Stimulated activated naive CD8-positive, alpha-beta T cell treated with anti-CD3 and anti-CD28 coated beads, Interleukin-15, Interleukin-2, amounts not matched to agents 100 ng/mL and 50 ng/mL, for 24 hours (primary cell): ENCODE results near the gene LRGUK.

Experiments used
- H3K27ac Mint-ChIP-seq: one replicate; pipeline ENCODE4 v1.8.0; 2021; ENCODE audit warnings: mild to moderate bottlenecking, mixed read lengths
- H3K27me3 Mint-ChIP-seq: one replicate; pipeline ENCODE4 v1.8.0; 2021; ENCODE audit warnings: mixed read lengths
- H3K36me3 Mint-ChIP-seq: one replicate; pipeline ENCODE4 v1.8.0; 2021; ENCODE audit warnings: low read depth, mixed read lengths
- H3K4me1 Mint-ChIP-seq: one replicate; pipeline ENCODE4 v1.8.0; 2021; ENCODE audit warnings: low read depth, mixed read lengths
- H3K4me3 Mint-ChIP-seq: one replicate; pipeline ENCODE4 v1.8.0; 2021; ENCODE audit warnings: mild to moderate bottlenecking, mixed read lengths
- H3K9me3 Mint-ChIP-seq: one replicate; pipeline ENCODE4 v1.8.0; 2021; ENCODE audit warnings: mixed read lengths

Gene LRGUK

GRCh38 chr7:134155206-134155605 lies 28.1 kb downstream of the LRGUK start:
- H3K9me3 Mint-ChIP-seq: no peaks in the 10 kb centered on the region
- no peaks in the 10 kb centered on the region for H3K36me3 Mint-ChIP-seq
- peaks cover 22% of the 10 kb centered on the region for H3K27me3 Mint-ChIP-seq
- no peaks in the 10 kb centered on the region for H3K4me1 Mint-ChIP-seq
- no peak overlapping the region for H3K4me3 Mint-ChIP-seq
- H3K27ac Mint-ChIP-seq: no peak overlapping the region

- Mint-ChIP-seq H3K27me3 (peaks cover 22% of the 10 kb centered on the region), H3K36me3 (no peaks in the 10 kb centered on the region), H3K4me3 (no peak overlapping the region), H3K4me1 (no peaks in the 10 kb centered on the region), H3K9me3 (no peaks in the 10 kb centered on the region), H3K27ac (no peak overlapping the region)
These were observed 28.7 kb downstream of the LRGUK start for GRCh38 chr7:134155871-134156270.

GRCh38 chr7:134165252-134165651 lies 38.1 kb downstream of the LRGUK start:
- Mint-ChIP-seq H3K4me3 (no peak overlapping the region), H3K4me1 (no peaks in the 10 kb centered on the region), H3K27ac (no peak overlapping the region), H3K36me3 (no peaks in the 10 kb centered on the region), H3K9me3 (no peaks in the 10 kb centered on the region), H3K27me3 (peaks cover 3% of the 10 kb centered on the region)

- Mint-ChIP-seq H3K27me3 (peaks cover 3% of the 10 kb centered on the region), H3K4me3 (no peak overlapping the region), H3K4me1 (no peaks in the 10 kb centered on the region), H3K36me3 (no peaks in the 10 kb centered on the region), H3K27ac (no peak overlapping the region), H3K9me3 (no peaks in the 10 kb centered on the region)
These were observed 40.1 kb downstream of the LRGUK start for GRCh38 chr7:134167250-134167649.

- H3K27me3 Mint-ChIP-seq: peaks cover 3% of the 10 kb centered on the region
- no peaks in the 10 kb centered on the region for H3K9me3 Mint-ChIP-seq
- H3K4me3 Mint-ChIP-seq: no peak overlapping the region
- no peaks in the 10 kb centered on the region for H3K4me1 Mint-ChIP-seq
- no peaks in the 10 kb centered on the region for H3K36me3 Mint-ChIP-seq
- no peak overlapping the region for H3K27ac Mint-ChIP-seq
These were observed 40.7 kb downstream of the LRGUK start for GRCh38 chr7:134167841-134168240.

GRCh38 chr7:134174795-134175261 lies 47.7 kb downstream of the LRGUK start:
- H3K4me3 Mint-ChIP-seq: no peak overlapping the region
- no peak overlapping the region for H3K27ac Mint-ChIP-seq
- no peaks in the 10 kb centered on the region for H3K27me3 Mint-ChIP-seq
- no peaks in the 10 kb centered on the region for H3K9me3 Mint-ChIP-seq
- H3K36me3 Mint-ChIP-seq: no peaks in the 10 kb centered on the region
- H3K4me1 Mint-ChIP-seq: peaks cover 14% of the 10 kb centered on the region

GRCh38 chr7:134175334-134176036 lies 48.3 kb downstream of the LRGUK start:
- Mint-ChIP-seq H3K27ac (no peak overlapping the region), H3K4me3 (no peak overlapping the region), H3K9me3 (no peaks in the 10 kb centered on the region), H3K36me3 (no peaks in the 10 kb centered on the region), H3K4me1 (peaks cover 14% of the 10 kb centered on the region), H3K27me3 (no peaks in the 10 kb centered on the region)

- Mint-ChIP-seq H3K27ac (no peak overlapping the region), H3K4me3 (no peak overlapping the region), H3K4me1 (peaks cover 14% of the 10 kb centered on the region), H3K36me3 (no peaks in the 10 kb centered on the region), H3K9me3 (no peaks in the 10 kb centered on the region), H3K27me3 (no peaks in the 10 kb centered on the region)
These were observed 48.9 kb downstream of the LRGUK start for GRCh38 chr7:134176037-134176350.

GRCh38 chr7:134179036-134180011 lies 52.2 kb downstream of the LRGUK start:
- peaks cover 10% of the 10 kb centered on the region for H3K4me1 Mint-ChIP-seq

GRCh38 chr7:134180376-134180775 lies 53.2 kb downstream of the LRGUK start:
- Mint-ChIP-seq H3K36me3 (no peaks in the 10 kb centered on the region), H3K27ac (no peak overlapping the region), H3K4me1 (no peaks in the 10 kb centered on the region), H3K27me3 (no peaks in the 10 kb centered on the region), H3K9me3 (no peaks in the 10 kb centered on the region), H3K4me3 (no peak overlapping the region)

More at GRCh38 chr7:134179036-134180011, 52.2 kb downstream of the LRGUK start:
- Mint-ChIP-seq H3K27me3 (no peaks in the 10 kb centered on the region), H3K27ac (no peak overlapping the region), H3K4me3 (no peak overlapping the region), H3K9me3 (no peaks in the 10 kb centered on the region), H3K36me3 (no peaks in the 10 kb centered on the region)

- Mint-ChIP-seq H3K27ac (no peak overlapping the region), H3K4me1 (no peaks in the 10 kb centered on the region), H3K27me3 (no peaks in the 10 kb centered on the region), H3K9me3 (no peaks in the 10 kb centered on the region), H3K36me3 (no peaks in the 10 kb centered on the region), H3K4me3 (no peak overlapping the region)
These were observed 54.9 kb downstream of the LRGUK start for GRCh38 chr7:134182078-134182477.

GRCh38 chr7:134184767-134185166 lies 57.6 kb downstream of the LRGUK start:
- Mint-ChIP-seq H3K4me1 (no peaks in the 10 kb centered on the region), H3K36me3 (no peaks in the 10 kb centered on the region), H3K9me3 (no peaks in the 10 kb centered on the region), H3K27ac (no peak overlapping the region), H3K27me3 (no peaks in the 10 kb centered on the region), H3K4me3 (no peak overlapping the region)

GRCh38 chr7:134186027-134186426 lies 58.9 kb downstream of the LRGUK start:
- no peaks in the 10 kb centered on the region for H3K36me3 Mint-ChIP-seq
- no peak overlapping the region for H3K27ac Mint-ChIP-seq
- no peak overlapping the region for H3K4me3 Mint-ChIP-seq
- no peaks in the 10 kb centered on the region for H3K4me1 Mint-ChIP-seq
- H3K27me3 Mint-ChIP-seq: no peaks in the 10 kb centered on the region
- H3K9me3 Mint-ChIP-seq: no peaks in the 10 kb centered on the region

- Mint-ChIP-seq H3K27ac (no peak overlapping the region), H3K4me1 (no peaks in the 10 kb centered on the region), H3K36me3 (no peaks in the 10 kb centered on the region), H3K9me3 (no peaks in the 10 kb centered on the region), H3K27me3 (no peaks in the 10 kb centered on the region), H3K4me3 (no peak overlapping the region)
These were observed 59.7 kb downstream of the LRGUK start for GRCh38 chr7:134186801-134187200.

GRCh38 chr7:134187893-134188292 lies 60.8 kb downstream of the LRGUK start:
- H3K4me3 Mint-ChIP-seq: no peak overlapping the region
- H3K9me3 Mint-ChIP-seq: no peaks in the 10 kb centered on the region
- H3K4me1 Mint-ChIP-seq: no peaks in the 10 kb centered on the region
- no peaks in the 10 kb centered on the region for H3K36me3 Mint-ChIP-seq
- no peak overlapping the region for H3K27ac Mint-ChIP-seq
- no peaks in the 10 kb centered on the region for H3K27me3 Mint-ChIP-seq
